Measurements from ENCODE around the gene CLDN19. TPM values are rescaled to one million over a fixed set of nuclear protein-coding genes. Genes with fewer than 3 reads are reported as not detected.

Gene CLDN19
- total and polyA plus RNA-seq, 5 donors from 2014 or later: not detected

GRCh38 chr1:42748021-42748420, 8.0 kb upstream of the CLDN19 start:
- ATAC-seq (ENCODE audit: low read depth in 2 of 2) (no peak), DNase-seq (no peak)
- H3K27ac ChIP-seq (ENCODE audit: insufficient read depth, low read length, poor library complexity, severe bottlenecking): no peak overlapping the region
- Mint-ChIP-seq H3K27me3 (no peaks in the 10 kb centered on the region), H3K9me3 (peaks cover 0 to 4% (median 0%) of the 10 kb centered on the region in 7 donors), H3K4me1 (peaks cover 0 to 3% (median 0%) of the 10 kb centered on the region in 4 donors), H3K27ac (peak overlapping the region in 1 of 3 donors; percentile 65), H3K36me3 (peaks cover 46% of the 10 kb centered on the region), H3K4me3 (no peak overlapping the region)
- H3K27me3 ChIP-seq (ENCODE audit: control insufficient read depth, insufficient read depth, low read length): no peaks in the 10 kb centered on the region
- no peak overlapping the region for H3K4me3 ChIP-seq (ENCODE audit: low read depth, low read length)
- H3K4me1 ChIP-seq (ENCODE audit: control insufficient read depth, insufficient read depth, low read length, poor library complexity, severe bottlenecking): no peaks in the 10 kb centered on the region
- H3K9me3 ChIP-seq (ENCODE audit: control insufficient read depth in 2 of 2, low read length in 2 of 2): no peaks in the 10 kb centered on the region
- H3K36me3 ChIP-seq (ENCODE audit: control insufficient read depth, insufficient read depth, low read length): peaks cover 40% of the 10 kb centered on the region

GRCh38 chr1:42747125-42747524, 7.1 kb upstream of the CLDN19 start:
- no peaks in the 10 kb centered on the region for H3K27me3 ChIP-seq (ENCODE audit: control insufficient read depth, insufficient read depth, low read length)
- DNase-seq: peak in 2 of 3 donors; percentile 27 to 35
- Mint-ChIP-seq H3K4me1 (peaks cover 0 to 3% (median 0%) of the 10 kb centered on the region in 4 donors), H3K27ac (no peak overlapping the region), H3K27me3 (no peaks in the 10 kb centered on the region), H3K4me3 (no peak overlapping the region), H3K9me3 (peaks cover 0 to 4% (median 0%) of the 10 kb centered on the region in 7 donors), H3K36me3 (peaks cover 37% of the 10 kb centered on the region)
- H3K4me1 ChIP-seq (ENCODE audit: control insufficient read depth, insufficient read depth, low read length, poor library complexity, severe bottlenecking): no peaks in the 10 kb centered on the region
- no peaks in the 10 kb centered on the region for H3K9me3 ChIP-seq (ENCODE audit: control insufficient read depth in 2 of 2, low read length in 2 of 2)
- no peak overlapping the region for H3K4me3 ChIP-seq (ENCODE audit: low read depth, low read length)
- H3K36me3 ChIP-seq (ENCODE audit: control insufficient read depth, insufficient read depth, low read length): peaks cover 31% of the 10 kb centered on the region
- no peak for ATAC-seq (ENCODE audit: low read depth in 2 of 2)
- H3K27ac ChIP-seq (ENCODE audit: insufficient read depth, low read length, poor library complexity, severe bottlenecking): no peak overlapping the region

- H3K27ac Mint-ChIP-seq: no peak overlapping the region
- no peak for ATAC-seq (ENCODE audit: low read depth in 2 of 2)
- H3K4me3 ChIP-seq (ENCODE audit: low read depth, low read length): no peak overlapping the region
Measured at GRCh38 chr1:42746436-42747105, 6.5 kb upstream of the CLDN19 start.

GRCh38 chr1:42745851-42746250, 5.8 kb upstream of the CLDN19 start:
- Histone ChIP-seq H3K4me1 (ENCODE audit: control insufficient read depth, insufficient read depth, low read length, poor library complexity, severe bottlenecking) (no peaks in the 10 kb centered on the region), H3K9me3 (ENCODE audit: control insufficient read depth in 2 of 2, low read length in 2 of 2) (no peaks in the 10 kb centered on the region), H3K27ac (ENCODE audit: insufficient read depth, low read length, poor library complexity, severe bottlenecking) (no peak overlapping the region), H3K27me3 (ENCODE audit: control insufficient read depth, insufficient read depth, low read length) (no peaks in the 10 kb centered on the region), H3K4me3 (ENCODE audit: low read depth, low read length) (no peak overlapping the region), H3K36me3 (ENCODE audit: control insufficient read depth, insufficient read depth, low read length) (peaks cover 27% of the 10 kb centered on the region)
- Mint-ChIP-seq H3K27ac (no peak overlapping the region), H3K9me3 (no peaks in the 10 kb centered on the region), H3K27me3 (no peaks in the 10 kb centered on the region), H3K4me1 (peaks cover 0 to 3% (median 0%) of the 10 kb centered on the region in 4 donors), H3K36me3 (peaks cover 30% of the 10 kb centered on the region), H3K4me3 (no peak overlapping the region)
- DNase-seq (no peak), ATAC-seq (ENCODE audit: low read depth in 2 of 2) (no peak)

More at GRCh38 chr1:42746436-42747105, 6.5 kb upstream of the CLDN19 start:
- Mint-ChIP-seq H3K4me3 (no peak overlapping the region), H3K36me3 (peaks cover 32% of the 10 kb centered on the region), H3K27me3 (no peaks in the 10 kb centered on the region), H3K4me1 (peaks cover 0 to 3% (median 0%) of the 10 kb centered on the region in 4 donors), H3K9me3 (peaks cover 0 to under 1% (median 0%) of the 10 kb centered on the region in 7 donors)
- Histone ChIP-seq H3K4me1 (ENCODE audit: control insufficient read depth, insufficient read depth, low read length, poor library complexity, severe bottlenecking) (no peaks in the 10 kb centered on the region), H3K27ac (ENCODE audit: insufficient read depth, low read length, poor library complexity, severe bottlenecking) (no peak overlapping the region), H3K27me3 (ENCODE audit: control insufficient read depth, insufficient read depth, low read length) (no peaks in the 10 kb centered on the region), H3K36me3 (ENCODE audit: control insufficient read depth, insufficient read depth, low read length) (peaks cover 27% of the 10 kb centered on the region), H3K9me3 (ENCODE audit: control insufficient read depth in 2 of 2, low read length in 2 of 2) (no peaks in the 10 kb centered on the region)
- DNase-seq: no peak

- peaks cover 15% of the 10 kb centered on the region for H3K36me3 ChIP-seq (ENCODE audit: control insufficient read depth, insufficient read depth, low read length)
Measured at GRCh38 chr1:42744148-42744413, 4.0 kb upstream of the CLDN19 start.

GRCh38 chr1:42743317-42744147, 3.5 kb upstream of the CLDN19 start:
- no peaks in the 10 kb centered on the region for H3K27me3 ChIP-seq (ENCODE audit: control insufficient read depth, insufficient read depth, low read length)
- Mint-ChIP-seq H3K27me3 (no peaks in the 10 kb centered on the region), H3K36me3 (peaks cover 13% of the 10 kb centered on the region), H3K4me3 (no peak overlapping the region), H3K4me1 (no peaks in the 10 kb centered on the region), H3K27ac (no peak overlapping the region), H3K9me3 (peaks cover 0 to 2% (median 0%) of the 10 kb centered on the region in 7 donors)
- no peaks in the 10 kb centered on the region for H3K4me1 ChIP-seq (ENCODE audit: control insufficient read depth, insufficient read depth, low read length, poor library complexity, severe bottlenecking)
- H3K36me3 ChIP-seq (ENCODE audit: control insufficient read depth, insufficient read depth, low read length): peaks cover 11% of the 10 kb centered on the region
- DNase-seq (no peak), ATAC-seq (ENCODE audit: low read depth in 2 of 2) (no peak)
- H3K4me3 ChIP-seq (ENCODE audit: low read depth, low read length): no peak overlapping the region
- H3K9me3 ChIP-seq (ENCODE audit: control insufficient read depth in 2 of 2, low read length in 2 of 2): no peaks in the 10 kb centered on the region
- H3K27ac ChIP-seq (ENCODE audit: insufficient read depth, low read length, poor library complexity, severe bottlenecking): no peak overlapping the region

More at GRCh38 chr1:42744148-42744413, 4.0 kb upstream of the CLDN19 start:
- Mint-ChIP-seq H3K9me3 (peaks cover 0 to 2% (median 0%) of the 10 kb centered on the region in 7 donors), H3K27ac (no peak overlapping the region), H3K4me3 (no peak overlapping the region), H3K27me3 (no peaks in the 10 kb centered on the region), H3K36me3 (peaks cover 17% of the 10 kb centered on the region), H3K4me1 (no peaks in the 10 kb centered on the region)
- Histone ChIP-seq H3K4me1 (ENCODE audit: control insufficient read depth, insufficient read depth, low read length, poor library complexity, severe bottlenecking) (no peaks in the 10 kb centered on the region), H3K4me3 (ENCODE audit: low read depth, low read length) (no peak overlapping the region), H3K27me3 (ENCODE audit: control insufficient read depth, insufficient read depth, low read length) (no peaks in the 10 kb centered on the region), H3K9me3 (ENCODE audit: control insufficient read depth in 2 of 2, low read length in 2 of 2) (no peaks in the 10 kb centered on the region), H3K27ac (ENCODE audit: insufficient read depth, low read length, poor library complexity, severe bottlenecking) (no peak overlapping the region)
- ATAC-seq (ENCODE audit: low read depth in 2 of 2) (no peak), DNase-seq (no peak)

- Mint-ChIP-seq H3K27me3 (no peaks in the 10 kb centered on the region), H3K4me1 (no peaks in the 10 kb centered on the region), H3K4me3 (no peak overlapping the region), H3K9me3 (peaks cover 0 to 2% (median 0%) of the 10 kb centered on the region in 7 donors), H3K27ac (peak overlapping the region in 1 of 3 donors; percentile 28), H3K36me3 (peaks cover 5% of the 10 kb centered on the region)
- H3K9me3 ChIP-seq (ENCODE audit: control insufficient read depth in 2 of 2, low read length in 2 of 2): no peaks in the 10 kb centered on the region
- DNase-seq (no peak), ATAC-seq (ENCODE audit: low read depth in 2 of 2) (no peak)
- no peaks in the 10 kb centered on the region for H3K27me3 ChIP-seq (ENCODE audit: control insufficient read depth, insufficient read depth, low read length)
- no peaks in the 10 kb centered on the region for H3K4me1 ChIP-seq (ENCODE audit: control insufficient read depth, insufficient read depth, low read length, poor library complexity, severe bottlenecking)
- no peak overlapping the region for H3K27ac ChIP-seq (ENCODE audit: insufficient read depth, low read length, poor library complexity, severe bottlenecking)
- no peak overlapping the region for H3K4me3 ChIP-seq (ENCODE audit: low read depth, low read length)
- peaks cover 8% of the 10 kb centered on the region for H3K36me3 ChIP-seq (ENCODE audit: control insufficient read depth, insufficient read depth, low read length)
Measured at GRCh38 chr1:42742617-42743316, 2.7 kb upstream of the CLDN19 start.

All from CD4-positive, CD25-positive, alpha-beta regulatory T cell (primary cell).